Transverse colon (tissue), 4 donors: ENCODE measurements around the gene TMEM53. TPM values are rescaled to one million over a fixed set of nuclear protein-coding genes. Genes with fewer than 3 reads are reported as not detected.
A peak's percentile ranks its signal among the peaks of the same experiment; 100 is the strongest.

Experiments used
- DNase-seq: peaks from one replicate; pipeline ENCODE4 v3.0.0-alpha.2; 2019
- H3K27ac ChIP-seq, 4 donors: fragments of 200-600 bp; sonication (generic); 2 replicates each; pipeline ENCODE4 v1.5.1; 2016 to 2018; ENCODE audit warnings: inconsistent platforms in 4 of 4
- H3K27me3 ChIP-seq: fragments of 200-600 bp; sonication (generic); 2 replicates; pipeline ENCODE4 v1.5.1; 2017; ENCODE audit warnings: inconsistent platforms
- H3K36me3 ChIP-seq, 4 donors: fragments of 200-600 bp; sonication (generic); 2 replicates each; pipeline ENCODE4 v1.5.1; 2017 to 2019; ENCODE audit warnings: inconsistent platforms in 4 of 4
- H3K4me1 ChIP-seq, 4 donors: fragments of 200-600 bp; sonication (generic); 2 replicates each; pipeline ENCODE4 v1.5.1; 2017 to 2020; ENCODE audit warnings: inconsistent platforms in 4 of 4
- H3K4me3 ChIP-seq, 4 donors: fragments of 200-600 bp; sonication (generic); 1 replicate in 1 of 4; 2 replicates in 3 of 4; pipeline versions ENCODE4 v1.5.1 to v1.6.1; 2017 to 2019; ENCODE audit warnings: inconsistent platforms in 4 of 4
- H3K9me3 ChIP-seq, 2 donors: fragments of 200-600 bp; sonication (generic); 2 replicates each; pipeline ENCODE4 v1.5.1; 2017 to 2019; ENCODE audit warnings: inconsistent platforms in 2 of 2
- CTCF ChIP-seq, 5 experiments: fragments of 200-600 bp in 3 of 5; fragments of 450-650 bp in 2 of 5; sonication (generic) in 3 of 5; IDR thresholded peaks; 1 replicate in 2 of 5; 2 replicates in 3 of 5; pipeline ENCODE4 v1.5.1; 2016 to 2017; ENCODE audit warnings: antibody characterized with exemption in 5 of 5, inconsistent platforms in 3 of 5, mild to moderate bottlenecking in 2 of 5, moderate library complexity in 1 of 5
- EP300 ChIP-seq: sonication (generic); formaldehyde crosslinking; IDR thresholded peaks from one replicate; pipeline ENCODE4 v1.6.1; 2017; ENCODE audit warnings: antibody characterized with exemption, low read depth
- POLR2A ChIP-seq: fragments of 450-650 bp; IDR thresholded peaks from one replicate; pipeline ENCODE4 v1.6.1; 2016; ENCODE audit warnings: antibody characterized with exemption, mild to moderate bottlenecking, moderate library complexity
- POLR2AphosphoS5 ChIP-seq, 3 donors: sonication (generic); formaldehyde crosslinking; IDR thresholded peaks; one replicate each; pipeline ENCODE4 v1.6.1; 2016; ENCODE audit warnings: antibody characterized with exemption in 3 of 3
- WGBS, 2 donors: methylation state at CpG; one replicate each; pipeline ENCODE4 v1.1.5; 2018; ENCODE audit warnings: low coverage in 1 of 2; 5-methylcytosine and 5-hydroxymethylcytosine counted together
- in situ Hi-C, 4 donors: fragments of 200-750 bp; cut with MboI; loops; one replicate each; pipeline versions ENCODE4 v1.15.0 to v1.15.1; 2017; ENCODE audit warnings: low sequenced_read_pairs in 3 of 4, low pct_ligation_motif_present in 1 of 4, low pct_unique_long_range_greater_than_20kb in 1 of 4
- intact Hi-C: fragments of 100-400 bp; cut with DNase I; formaldehyde crosslinking; loops from one replicate; pipeline ENCODE4 v1.15.1; 2023; ENCODE audit warnings: low total_unique reads
- total RNA-seq, 4 donors: library from RNA; depleted of rRNA; stranded (reverse); fragments of >200 nt; gene quantifications; one replicate each; pipeline ENCODE4 v1.1.0, GENCODE V29; 2016

Gene TMEM53
- total RNA-seq, 4 donors from 2014 or later = 14.2 to 40.8 (median 22.9) TPM

GRCh38 chr1:44609768-44610526 is 64.3 kb downstream of the TMEM53 start:
- Histone ChIP-seq H3K27me3 (no peaks in the 10 kb centered on the region), H3K36me3 (no peaks in the 10 kb centered on the region), H3K4me3 (no peak overlapping the region), H3K9me3 (no peaks in the 10 kb centered on the region), H3K4me1 (peaks cover 0 to 3% (median 0%) of the 10 kb centered on the region in 4 donors), H3K27ac (no peak overlapping the region)
- intact Hi-C loops = loop anchor here (2.0 kb wide), 1 partner anchor 43 kb away; no protein-coding TSS in a partner anchor
- TF ChIP-seq EP300 (no peak), POLR2AphosphoS5 (IDR thresholded peaks at IDR 0.05) (no peak), CTCF (IDR thresholded peaks at IDR 0.05) (peak in 1 of 5 experiments; percentile 5), POLR2A (no peak)
- DNase-seq = no peak
- 87 to 88% methylated on average over 6 to 25 of the region's 25 CpGs for WGBS, 2 donors
- in situ Hi-C loops = loop anchor here in 2 of 4 donors (5.0 to 10.0 kb wide), 2 partner anchors 42 to 235 kb away; no protein-coding TSS in a partner anchor

GRCh38 chr1:44609412-44609767 is 64.9 kb downstream of the TMEM53 start:
- in situ Hi-C loops = loop anchor here in 2 of 4 donors (5.0 to 10.0 kb wide), 2 partner anchors 43 to 235 kb away; no protein-coding TSS in a partner anchor
- TF ChIP-seq POLR2AphosphoS5 (IDR thresholded peaks at IDR 0.05) (no peak), CTCF (IDR thresholded peaks at IDR 0.05) (peak; percentile 24 to 43 (median 36))

GRCh38 chr1:44608141-44608540 is 66.1 kb downstream of the TMEM53 start:
- no peak for DNase-seq
- no peaks in the 10 kb centered on the region for H3K9me3 ChIP-seq
- no peak overlapping the region for H3K4me3 ChIP-seq
- H3K27me3 ChIP-seq = peaks cover 2% of the 10 kb centered on the region
- intact Hi-C loops = loop anchor here (2.0 kb wide), 1 partner anchor 45 kb away; no protein-coding TSS in a partner anchor
- H3K4me1 ChIP-seq = peaks cover 0 to 3% (median 1%) of the 10 kb centered on the region in 4 donors
- in situ Hi-C loops = loop anchor here in 2 of 4 donors (5.0 to 10.0 kb wide), 2 partner anchors 44 to 233 kb away; no protein-coding TSS in a partner anchor
- 75 to 93% methylated on average over 3 to 6 of the region's 6 CpGs for WGBS, 2 donors
- TF ChIP-seq CTCF (IDR thresholded peaks at IDR 0.05) (no peak), POLR2AphosphoS5 (IDR thresholded peaks at IDR 0.05) (no peak), POLR2A (no peak), EP300 (no peak)
- no peaks in the 10 kb centered on the region for H3K36me3 ChIP-seq
- no peak overlapping the region for H3K27ac ChIP-seq

More at GRCh38 chr1:44609412-44609767, 64.9 kb downstream of the TMEM53 start:
- H3K36me3 ChIP-seq = no peaks in the 10 kb centered on the region
- H3K4me1 ChIP-seq = peaks cover 0 to 3% (median under 1%) of the 10 kb centered on the region in 4 donors
- H3K4me3 ChIP-seq = no peak overlapping the region
- no peaks in the 10 kb centered on the region for H3K9me3 ChIP-seq
- 70 to 76% methylated on average over 6 to 10 of the region's 10 CpGs for WGBS, 2 donors
- no peak overlapping the region for H3K27ac ChIP-seq
- H3K27me3 ChIP-seq = no peaks in the 10 kb centered on the region
- intact Hi-C loops = loop anchor here (2.0 kb wide), 1 partner anchor 43 kb away; no protein-coding TSS in a partner anchor
- DNase-seq = peak; percentile 44

- in situ Hi-C loops = loop anchor here in 2 of 4 donors (5.0 to 10.0 kb wide), 2 partner anchors 46 to 232 kb away; no protein-coding TSS in a partner anchor
- no peak for TF ChIP-seq POLR2A
- TF ChIP-seq POLR2AphosphoS5 (IDR thresholded peaks at IDR 0.05) = no peak
- TF ChIP-seq EP300 = no peak
- no peak for TF ChIP-seq CTCF (IDR thresholded peaks at IDR 0.05)
- intact Hi-C loops = no loop called here
- 72 to 87% methylated on average over 7 to 8 of the region's 8 CpGs for WGBS, 2 donors
- Histone ChIP-seq H3K4me3 (no peak overlapping the region), H3K36me3 (no peaks in the 10 kb centered on the region), H3K4me1 (peaks cover 0 to 3% (median 1%) of the 10 kb centered on the region in 4 donors), H3K27ac (no peak overlapping the region), H3K27me3 (peaks cover 15% of the 10 kb centered on the region), H3K9me3 (no peaks in the 10 kb centered on the region)
- DNase-seq = no peak
These were observed 67.5 kb downstream of the TMEM53 start for GRCh38 chr1:44606701-44607281.
